GM19351 (cell line): ENCODE results near the gene PTPRT.
"Not testable (repeated sequence)": the region's sequence is repeated elsewhere in the genome, so short reads cannot be mapped to it uniquely, and the experiment has no call there.

ENCODE experiments used
- ATAC-seq: cut with Tn5 transposase; IDR thresholded peaks from one replicate; pipeline ENCODE4 v1.9.1; 2021; ENCODE audit warnings: mild to moderate bottlenecking, moderate library complexity; ENCODE audit not compliant: unreplicated experiment

PTPRT gene

GRCh38 chr20:43187476-43188233 lies 2.1 kb downstream of the PTPRT start:
- peak; percentile 61 for ATAC-seq

GRCh38 chr20:43186312-43186711 lies 3.4 kb downstream of the PTPRT start:
- no peak for ATAC-seq

- no peak for ATAC-seq
Observed at GRCh38 chr20:43185901-43186300, 3.8 kb downstream of the PTPRT start.

- ATAC-seq = no peak
Observed at GRCh38 chr20:43183536-43184070, 6.1 kb downstream of the PTPRT start.

- ATAC-seq = no peak
Observed at GRCh38 chr20:43178080-43178479, 11.6 kb downstream of the PTPRT start.

GRCh38 chr20:43176726-43177125 lies 13.0 kb downstream of the PTPRT start:
- no peak for ATAC-seq

- ATAC-seq = no peak
Observed at GRCh38 chr20:43171930-43172329, 17.8 kb downstream of the PTPRT start.

- ATAC-seq = no peak
Observed at GRCh38 chr20:43170771-43171170, 18.9 kb downstream of the PTPRT start.

- ATAC-seq = no peak
Observed at GRCh38 chr20:43167615-43168014, 22.1 kb downstream of the PTPRT start.

GRCh38 chr20:43167021-43167420 lies 22.7 kb downstream of the PTPRT start:
- no peak for ATAC-seq

GRCh38 chr20:43165611-43166010 lies 24.1 kb downstream of the PTPRT start:
- no peak for ATAC-seq

- ATAC-seq = not testable (repeated sequence)
Observed at GRCh38 chr20:43164736-43165135, 25.0 kb downstream of the PTPRT start.

GRCh38 chr20:43161716-43162115 lies 28.0 kb downstream of the PTPRT start:
- ATAC-seq = no peak

- no peak for ATAC-seq
Observed at GRCh38 chr20:43160941-43161340, 28.8 kb downstream of the PTPRT start.

GRCh38 chr20:43159994-43160393 lies 29.7 kb downstream of the PTPRT start:
- no peak for ATAC-seq

- no peak for ATAC-seq
Observed at GRCh38 chr20:43155366-43156100, 34.2 kb downstream of the PTPRT start.

GRCh38 chr20:43151901-43152300 lies 37.8 kb downstream of the PTPRT start:
- ATAC-seq = no peak

- ATAC-seq = no peak
Observed at GRCh38 chr20:43151256-43151655, 38.5 kb downstream of the PTPRT start.

- ATAC-seq = no peak
Observed at GRCh38 chr20:43140726-43141125, 49.0 kb downstream of the PTPRT start.

GRCh38 chr20:43138061-43138770 lies 51.5 kb downstream of the PTPRT start:
- ATAC-seq = no peak

- ATAC-seq = no peak
Observed at GRCh38 chr20:43137160-43137559, 52.5 kb downstream of the PTPRT start.
